Suprapubic skin (tissue), 4 donors: ENCODE measurements around the gene KIAA0825. TPM values are rescaled to one million over a fixed set of nuclear protein-coding genes. Genes with fewer than 3 reads are reported as not detected.

ENCODE experiments used
- DNase-seq, 2 donors: peaks; one replicate each; pipeline ENCODE4 v3.0.0-alpha.2; 2019; ENCODE audit warnings: low spot score in 2 of 2
- H3K27ac ChIP-seq: fragments of 200-600 bp; sonication (generic); one replicate; pipeline ENCODE4 v1.5.1; 2019
- H3K27me3 ChIP-seq: fragments of 200-600 bp; sonication (generic); one replicate; pipeline ENCODE4 v1.5.1; 2019
- H3K36me3 ChIP-seq: fragments of 200-600 bp; sonication (generic); one replicate; pipeline ENCODE4 v1.5.1; 2019
- H3K4me1 ChIP-seq: fragments of 200-600 bp; sonication (generic); one replicate; pipeline ENCODE4 v1.5.1; 2019
- H3K4me3 ChIP-seq: fragments of 200-600 bp; sonication (generic); one replicate; pipeline ENCODE4 v1.5.1; 2019; ENCODE audit warnings: mild to moderate bottlenecking
- H3K9me3 ChIP-seq: fragments of 200-600 bp; sonication (generic); one replicate; pipeline ENCODE4 v1.5.1; 2019
- CTCF ChIP-seq, 2 donors: fragments of 200-600 bp in 1 of 2; fragments of 450-650 bp in 1 of 2; sonication (generic) in 1 of 2; IDR thresholded peaks; one replicate each; pipeline ENCODE4 v1.5.1; 2016 to 2019; ENCODE audit warnings: antibody characterized with exemption in 2 of 2, mild to moderate bottlenecking in 1 of 2, moderate library complexity in 1 of 2
- EP300 ChIP-seq: sonication (generic); formaldehyde crosslinking; IDR thresholded peaks from one replicate; pipeline ENCODE4 v1.6.1; 2017; ENCODE audit warnings: antibody characterized with exemption
- POLR2A ChIP-seq, 2 donors: fragments of 450-650 bp; IDR thresholded peaks; one replicate each; pipeline ENCODE4 v1.6.1; 2017; ENCODE audit warnings: antibody characterized with exemption in 2 of 2, mild to moderate bottlenecking in 2 of 2, moderate library complexity in 2 of 2
- POLR2AphosphoS5 ChIP-seq, 3 donors: sonication (generic); formaldehyde crosslinking; IDR thresholded peaks; one replicate each; pipeline ENCODE4 v1.6.1; 2017; ENCODE audit warnings: antibody characterized with exemption in 3 of 3
- WGBS: methylation state at CpG from one replicate; pipeline ENCODE4 v1.1.5; 2018; 5-methylcytosine and 5-hydroxymethylcytosine counted together
- total RNA-seq, 4 donors: library from RNA; depleted of rRNA; stranded (reverse); fragments of >200 nt; gene quantifications; one replicate each; pipeline ENCODE4 v1.1.0, GENCODE V29; 2016

The KIAA0825 gene
- total RNA-seq, 4 donors from 2014 or later, result 3.4 to 5.8 (median 4.5) TPM

GRCh38 chr5:94199566-94199965 lies 418.8 kb downstream of the KIAA0825 start:
- no peak for DNase-seq
- WGBS, result 98% methylated on average over 4 of the region's 4 CpGs
- Histone ChIP-seq H3K27me3 (no peaks in the 10 kb centered on the region), H3K9me3 (no peaks in the 10 kb centered on the region), H3K27ac (no peak overlapping the region), H3K4me3 (no peak overlapping the region), H3K4me1 (no peaks in the 10 kb centered on the region), H3K36me3 (no peaks in the 10 kb centered on the region)
- TF ChIP-seq POLR2A (IDR thresholded peaks at IDR 0.05) (no peak), CTCF (IDR thresholded peaks at IDR 0.05) (no peak), POLR2AphosphoS5 (IDR thresholded peaks at IDR 0.05) (no peak), EP300 (no peak)

GRCh38 chr5:94197970-94198369 lies 420.4 kb downstream of the KIAA0825 start:
- H3K36me3 ChIP-seq, result no peaks in the 10 kb centered on the region
- 81% methylated on average over 1 of the region's 1 CpG for WGBS
- H3K27ac ChIP-seq, result no peak overlapping the region
- no peak overlapping the region for H3K4me3 ChIP-seq
- no peaks in the 10 kb centered on the region for H3K4me1 ChIP-seq
- TF ChIP-seq POLR2AphosphoS5 (IDR thresholded peaks at IDR 0.05) (no peak), CTCF (IDR thresholded peaks at IDR 0.05) (no peak), POLR2A (IDR thresholded peaks at IDR 0.05) (no peak), EP300 (no peak)
- no peak for DNase-seq
- H3K9me3 ChIP-seq, result no peaks in the 10 kb centered on the region
- no peaks in the 10 kb centered on the region for H3K27me3 ChIP-seq

- DNase-seq, result no peak
- H3K36me3 ChIP-seq, result no peaks in the 10 kb centered on the region
- 65% methylated on average over 1 of the region's 1 CpG for WGBS
- H3K4me1 ChIP-seq, result no peaks in the 10 kb centered on the region
- H3K9me3 ChIP-seq, result no peaks in the 10 kb centered on the region
- H3K27ac ChIP-seq, result no peak overlapping the region
- H3K4me3 ChIP-seq, result no peak overlapping the region
- TF ChIP-seq POLR2A (IDR thresholded peaks at IDR 0.05) (no peak), CTCF (IDR thresholded peaks at IDR 0.05) (no peak)
- no peaks in the 10 kb centered on the region for H3K27me3 ChIP-seq
Observed at GRCh38 chr5:94196953-94197352, 421.5 kb downstream of the KIAA0825 start.

- no peaks in the 10 kb centered on the region for H3K27me3 ChIP-seq
- no peak overlapping the region for H3K4me3 ChIP-seq
- no peaks in the 10 kb centered on the region for H3K4me1 ChIP-seq
- H3K27ac ChIP-seq, result no peak overlapping the region
- no peaks in the 10 kb centered on the region for H3K36me3 ChIP-seq
- TF ChIP-seq CTCF (IDR thresholded peaks at IDR 0.05), result no peak
- TF ChIP-seq EP300, result no peak
- no peak for TF ChIP-seq POLR2A (IDR thresholded peaks at IDR 0.05)
- no peak for TF ChIP-seq POLR2AphosphoS5 (IDR thresholded peaks at IDR 0.05)
- H3K9me3 ChIP-seq, result no peaks in the 10 kb centered on the region
- DNase-seq, result no peak
- WGBS, result 92% methylated on average over 3 of the region's 3 CpGs
Observed at GRCh38 chr5:94192658-94193391, 425.6 kb downstream of the KIAA0825 start.

GRCh38 chr5:94191604-94192003 lies 426.8 kb downstream of the KIAA0825 start:
- no peaks in the 10 kb centered on the region for H3K4me1 ChIP-seq
- H3K27me3 ChIP-seq, result no peaks in the 10 kb centered on the region
- no peak overlapping the region for H3K27ac ChIP-seq
- no peaks in the 10 kb centered on the region for H3K9me3 ChIP-seq
- WGBS, result 63% methylated on average over 2 of the region's 2 CpGs
- no peak overlapping the region for H3K4me3 ChIP-seq
- no peaks in the 10 kb centered on the region for H3K36me3 ChIP-seq
- DNase-seq, result no peak
- no peak for TF ChIP-seq POLR2AphosphoS5 (IDR thresholded peaks at IDR 0.05)
- TF ChIP-seq POLR2A (IDR thresholded peaks at IDR 0.05), result no peak
- TF ChIP-seq CTCF (IDR thresholded peaks at IDR 0.05), result no peak
- TF ChIP-seq EP300, result no peak
